NOMO-1 treated with dmso at 0.1 percent for 144 hours (cell line): ENCODE results near the gene SPO11.

ENCODE experiments used
- DNase-seq: peaks from one replicate; lab custom pipeline; 2025; ENCODE audit not compliant: unreplicated experiment; lab: John Stamatoyannopoulos, UW

The SPO11 gene

GRCh38 chr20:57329608-57330221 lies at the start of gene SPO11:
SPO11 (plus strand) TSS chr20:57329803; CDS start chr20:57329868, 65 bp downstream.
- DNase-seq = no peak

DNA sequence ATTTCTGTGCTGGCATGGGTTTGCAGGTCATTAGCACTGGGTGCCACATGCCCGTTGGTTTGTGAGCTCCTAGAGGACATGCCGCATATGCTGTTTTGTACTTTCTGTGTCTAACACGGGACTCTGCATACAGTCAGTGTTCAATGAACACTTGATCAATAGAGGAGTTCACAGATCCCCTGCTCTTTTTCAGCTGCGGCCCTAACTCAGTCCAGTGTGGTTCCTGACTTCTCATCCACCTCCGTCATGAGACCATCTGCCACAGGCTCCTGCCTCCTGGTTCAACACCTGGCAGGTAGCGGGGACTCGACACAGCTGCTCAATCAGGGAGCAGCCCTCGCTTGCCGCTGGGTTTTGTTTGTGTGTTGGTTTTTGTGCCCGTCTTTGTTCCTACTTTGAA lies 49.4 kb upstream of the SPO11 start:
- DNase-seq = no peak

- no peak for DNase-seq
Observed at GRCh38 chr20:57281900-57282299, 47.7 kb upstream of the SPO11 start.

DNA sequence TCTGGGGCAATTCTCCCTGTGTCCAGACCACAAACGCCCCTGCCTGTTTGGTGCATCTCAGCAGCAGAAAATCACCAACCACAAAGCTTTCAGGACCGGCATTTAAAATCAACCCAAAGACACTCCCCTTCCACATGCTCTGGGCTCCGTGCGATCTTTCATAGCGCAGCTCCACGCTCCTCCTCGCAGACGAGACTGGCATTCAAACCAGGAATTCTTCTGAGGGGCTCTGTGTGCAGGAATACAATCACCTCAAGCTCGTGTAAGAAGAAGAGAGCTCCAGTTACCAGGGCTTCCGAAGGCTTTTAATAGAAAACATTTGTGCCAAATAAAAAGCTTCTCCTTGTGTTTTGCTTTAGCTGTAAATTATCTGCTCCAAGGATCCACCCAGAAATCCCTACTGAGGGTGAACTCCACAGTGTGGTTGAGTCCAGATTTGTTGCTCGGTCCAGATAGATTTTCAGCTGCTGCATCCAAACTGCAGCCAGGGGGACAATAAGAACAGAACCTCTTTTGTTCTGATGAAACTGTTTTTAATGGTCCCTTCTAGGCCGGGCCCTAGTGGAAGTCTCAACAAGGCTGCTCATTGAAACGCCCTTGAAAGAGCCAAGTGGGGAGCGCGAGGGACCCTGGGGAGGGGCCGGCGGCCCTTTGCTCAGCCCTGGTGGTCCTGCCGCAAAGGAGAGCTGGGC lies 46.8 kb upstream of the SPO11 start:
- DNase-seq = no peak

DNA sequence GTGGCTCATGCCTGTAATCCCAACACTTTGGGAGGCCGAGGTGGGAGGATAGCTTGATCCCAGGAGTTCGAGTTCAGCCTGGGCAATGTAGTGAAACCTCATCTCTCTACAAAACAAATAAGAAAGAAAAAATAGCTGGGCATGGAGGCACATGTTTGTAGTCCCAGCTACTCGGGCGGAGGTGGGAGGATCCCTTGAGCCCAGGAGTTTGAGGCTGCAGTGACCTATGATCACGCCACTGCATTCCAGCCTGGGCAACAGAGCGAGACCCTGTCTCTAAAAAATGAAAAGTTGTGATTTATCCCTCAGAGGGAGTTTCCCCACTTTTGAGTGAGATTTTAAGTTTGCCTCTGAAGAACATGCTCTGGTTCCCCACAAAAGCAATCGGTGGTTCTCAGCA lies 45.7 kb upstream of the SPO11 start:
- no peak for DNase-seq

DNA sequence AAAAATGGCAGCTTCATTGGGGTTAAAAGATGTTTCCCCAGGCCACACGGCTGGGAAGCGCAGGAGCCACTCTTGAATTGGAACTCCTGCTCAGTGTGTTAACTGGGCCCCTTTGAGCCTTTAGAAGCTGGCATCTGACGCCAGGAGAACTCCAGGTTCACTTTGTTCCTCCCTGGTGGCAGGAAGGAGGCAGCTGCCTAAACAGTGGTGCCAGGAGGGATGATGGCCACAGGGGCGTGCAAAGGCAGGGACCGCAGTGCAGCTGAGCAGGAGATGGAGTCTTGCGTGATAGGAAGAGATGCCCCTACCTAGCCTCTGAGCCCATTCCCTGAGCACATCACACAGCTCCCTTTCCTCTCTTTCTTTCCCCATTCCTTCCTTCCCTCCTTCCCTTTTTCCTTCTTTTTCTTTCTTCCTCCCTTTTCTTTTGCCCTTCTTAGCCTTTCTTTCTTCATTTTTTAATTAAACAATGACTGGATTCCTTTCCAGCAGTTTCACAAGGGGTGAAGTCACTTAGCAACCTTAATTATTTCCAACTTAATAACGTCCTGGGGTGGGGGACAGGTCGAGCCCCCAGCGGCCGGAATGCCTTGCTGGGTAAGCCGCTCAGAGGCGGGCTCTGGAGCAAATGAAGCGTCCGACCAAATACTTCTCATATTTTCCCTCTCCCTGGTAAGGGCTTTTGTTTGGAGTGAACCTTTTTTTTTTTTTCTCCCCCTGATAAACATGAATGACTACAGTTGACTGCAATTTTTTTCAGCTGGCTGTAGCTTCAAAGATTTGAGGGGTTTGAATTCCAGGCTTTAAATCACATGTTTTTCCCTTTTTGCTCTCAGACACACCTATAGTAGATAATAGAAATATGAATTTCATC lies 42.4 kb upstream of the SPO11 start:
- no peak for DNase-seq

DNA sequence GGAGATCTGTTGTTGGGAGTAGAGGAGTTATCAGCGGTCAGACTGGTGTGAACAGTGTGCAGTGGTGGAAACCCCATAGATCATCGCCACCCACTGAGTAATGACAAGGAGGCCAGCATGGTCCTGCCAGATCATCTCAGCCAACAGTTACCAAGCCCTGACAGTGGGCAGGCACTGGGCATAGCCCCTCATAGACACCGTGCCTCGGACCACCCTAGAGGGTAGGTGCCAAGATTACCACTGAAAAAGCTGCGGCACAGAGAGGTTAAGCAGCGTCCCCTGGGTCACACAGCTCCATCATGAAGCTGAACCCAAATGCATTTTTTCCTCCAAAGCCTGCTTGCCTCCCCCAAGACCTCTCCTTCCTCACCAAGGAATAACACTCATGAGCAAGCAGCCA lies 41.7 kb upstream of the SPO11 start:
- no peak for DNase-seq

DNA sequence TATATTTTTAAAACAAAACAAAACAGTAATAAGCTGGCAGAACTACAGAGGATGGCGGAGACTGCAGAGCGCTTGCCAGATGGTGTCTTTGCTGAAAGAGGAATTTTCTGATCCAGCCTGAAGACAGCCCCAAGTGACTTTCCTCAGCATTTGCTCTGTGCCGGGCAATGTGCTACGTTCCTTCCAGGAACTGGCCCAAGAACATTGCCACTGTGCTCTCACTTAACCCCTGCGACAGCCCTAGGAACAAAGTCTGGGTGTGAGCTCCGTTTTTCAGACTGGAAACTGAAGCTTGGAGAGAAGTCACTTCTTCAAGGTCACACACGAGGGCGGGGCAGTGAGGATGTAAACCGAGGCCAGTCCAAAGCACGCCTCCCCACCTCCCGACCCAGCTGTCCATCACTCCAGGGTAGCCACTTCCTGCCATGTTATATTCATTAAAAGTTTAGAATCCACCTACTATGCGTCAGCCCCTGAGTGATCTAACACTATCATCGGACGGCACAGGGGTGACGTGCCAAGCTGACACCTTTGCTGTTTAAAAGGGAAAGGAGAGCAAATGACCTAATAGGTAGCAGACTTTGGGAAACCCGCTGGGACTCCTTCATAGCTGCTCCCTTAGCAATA lies 40.8 kb upstream of the SPO11 start:
- no peak for DNase-seq

- no peak for DNase-seq
Observed at GRCh38 chr20:57289391-57290177, 40.0 kb upstream of the SPO11 start.

GRCh38 chr20:57290178-57290484 lies 39.5 kb upstream of the SPO11 start:
- no peak for DNase-seq

GRCh38 chr20:57291003-57291402 lies 38.6 kb upstream of the SPO11 start:
- no peak for DNase-seq

DNA sequence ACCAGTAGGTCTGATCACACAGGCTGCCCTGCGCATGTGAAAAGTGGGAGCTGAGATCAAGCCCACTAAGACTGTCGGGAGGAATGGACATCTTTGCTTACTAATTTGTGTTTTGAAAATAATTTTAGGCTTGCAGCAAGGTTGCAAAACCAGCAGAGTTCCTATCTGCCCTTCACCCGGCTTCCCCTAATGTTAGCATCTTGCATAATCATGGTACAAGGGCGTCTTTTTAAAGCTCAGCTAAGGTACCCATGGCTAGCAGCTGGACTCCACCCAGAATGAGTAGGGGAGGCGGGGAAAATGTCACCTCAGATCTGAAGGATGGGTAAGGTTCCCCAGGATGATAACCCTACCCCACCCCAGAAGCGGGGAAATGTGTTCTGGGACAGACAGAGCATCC lies 37.9 kb upstream of the SPO11 start:
- DNase-seq = no peak

- no peak for DNase-seq
Observed at GRCh38 chr20:57292611-57293010, 37.0 kb upstream of the SPO11 start.

DNA sequence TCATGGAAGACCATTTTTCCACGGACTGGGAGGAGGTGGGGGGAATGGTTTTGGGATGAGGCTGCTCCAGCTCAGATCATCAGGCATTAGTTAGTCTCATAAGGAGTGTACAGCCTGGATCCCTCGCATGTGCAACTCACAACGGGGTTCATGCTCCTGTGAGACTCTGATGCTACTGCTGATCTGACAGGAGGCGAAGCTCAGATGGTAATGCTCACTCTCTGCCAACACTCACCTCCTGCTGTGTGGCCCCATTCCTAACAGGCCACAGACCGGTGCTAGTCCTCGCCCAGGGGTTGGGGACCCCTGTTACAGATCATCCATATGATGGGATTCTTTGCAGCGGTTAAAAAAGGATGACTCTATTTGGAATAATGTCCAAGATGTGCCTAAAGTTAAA lies 35.6 kb upstream of the SPO11 start:
- DNase-seq = no peak

- no peak for DNase-seq
Observed at GRCh38 chr20:57294550-57294949, 35.1 kb upstream of the SPO11 start.

DNA sequence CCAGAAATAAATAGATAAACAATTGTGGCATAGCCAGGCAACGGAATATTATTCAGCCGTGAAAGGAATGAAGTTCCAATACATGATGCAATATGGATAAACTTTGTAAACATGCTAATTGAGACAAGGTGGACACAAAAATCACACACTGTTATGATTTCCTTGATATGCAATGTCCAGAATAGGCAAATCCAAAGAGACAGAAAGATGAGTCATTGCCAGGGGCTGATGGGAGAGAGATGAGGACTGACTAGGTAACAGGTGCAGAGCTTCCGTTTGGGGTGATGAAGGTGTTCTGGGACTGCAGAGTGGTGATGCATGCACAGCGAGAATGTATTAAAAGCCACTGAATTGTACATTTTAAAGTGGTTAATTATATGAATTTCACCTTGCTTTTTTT lies 31.1 kb upstream of the SPO11 start:
- DNase-seq = no peak

GRCh38 chr20:57301026-57301425 lies 28.6 kb upstream of the SPO11 start:
- DNase-seq = no peak

GRCh38 chr20:57306747-57307146 lies 22.9 kb upstream of the SPO11 start:
- DNase-seq = no peak

DNA sequence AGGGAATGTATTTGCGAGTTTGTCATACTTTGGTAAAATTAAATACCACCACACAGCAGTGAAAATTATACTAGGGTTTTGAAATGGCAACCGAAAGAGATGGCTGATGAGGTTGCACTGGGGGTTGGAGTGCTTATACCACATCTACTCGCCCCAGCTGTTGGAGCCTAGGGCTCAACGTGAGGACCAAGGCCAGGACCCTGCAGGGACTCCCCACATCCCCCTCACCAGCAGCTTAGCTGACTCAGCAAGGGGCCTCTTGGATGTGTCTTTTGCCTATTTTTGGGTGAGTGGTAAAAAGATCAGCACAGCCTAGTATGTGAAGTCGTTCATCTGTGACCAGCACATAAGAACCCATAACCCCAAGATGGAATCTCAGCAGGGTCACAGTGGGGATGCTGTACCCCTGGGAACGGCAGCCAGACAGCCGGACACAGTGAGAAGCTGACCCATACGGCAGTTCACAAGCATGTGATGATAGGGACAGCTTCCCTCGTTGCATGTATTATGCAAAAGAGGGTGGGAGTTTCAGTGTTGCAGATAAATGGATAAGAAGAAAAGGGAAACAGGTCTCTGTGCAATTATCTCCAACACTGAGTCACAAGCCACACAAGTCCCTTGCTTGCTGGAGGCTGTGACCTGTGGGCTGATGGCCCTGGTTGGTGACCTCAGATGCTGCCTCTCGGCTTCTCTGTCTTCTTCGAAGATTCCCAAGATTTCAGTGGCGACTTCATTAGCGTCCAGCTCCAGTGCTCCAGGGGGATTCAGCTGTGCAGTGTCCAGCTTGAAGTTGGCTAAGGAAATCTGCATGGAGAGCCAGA lies 20.9 kb upstream of the SPO11 start:
- DNase-seq = peak; percentile 58

- DNase-seq = no peak
Observed at GRCh38 chr20:57309544-57310115, 20.0 kb upstream of the SPO11 start.
